Panc1 (cell line): Measurements from ENCODE around the gene FSTL1.

ENCODE experiments used
- CTCF ChIP-seq: fragments of 450-650 bp; IDR thresholded peaks from 2 replicates; pipeline ENCODE4 v1.5.1; 2017; ENCODE audit warnings: mild to moderate bottlenecking
- POLR2AphosphoS5 ChIP-seq: IDR thresholded peaks from 2 replicates; pipeline ENCODE4 v1.6.1; 2012; ENCODE audit warnings: mild to moderate bottlenecking, low read depth, low read length, moderate library complexity

GRCh38 chr3:120419797-120420196, 31.0 kb downstream of the FSTL1 start:
- TF ChIP-seq CTCF (no peak), POLR2AphosphoS5 (no peak)
